HUDEP-2 (cell line): ENCODE data around the gene NKX1-2.

ENCODE experiments used
- DNase-seq, 76 experiments: peaks; one replicate each; lab custom pipeline; 2025; ENCODE audit not compliant: unreplicated experiment in 76 of 76; lab: John Stamatoyannopoulos, UW

The NKX1-2 gene

GRCh38 chr10:124418726-124419501, 30.9 kb downstream of the NKX1-2 start, which contains the start of gene OAT:
TSS of gene OAT (minus strand) at chr10:124418923. CDS start at chr10:124412171, 6,752 bp downstream.
- peak in 75 of 76 experiments; percentile 30 to 98 (median 94) for DNase-seq

- peak in 39 of 76 experiments; percentile 3 to 62 (median 36) for DNase-seq
These were observed 31.7 kb downstream of the NKX1-2 start for GRCh38 chr10:124417895-124418725.

- peak in 1 of 76 experiments; percentile 37 for DNase-seq
These were observed 33.1 kb downstream of the NKX1-2 start for GRCh38 chr10:124416733-124417132.

GRCh38 chr10:124415210-124415609, 34.6 kb downstream of the NKX1-2 start:
- no peak for DNase-seq

GRCh38 chr10:124414076-124414475, 35.8 kb downstream of the NKX1-2 start:
- no peak for DNase-seq

- DNase-seq: no peak
These were observed 40.1 kb downstream of the NKX1-2 start for GRCh38 chr10:124409696-124410095.

GRCh38 chr10:124408357-124408756, 41.5 kb downstream of the NKX1-2 start:
- DNase-seq: no peak

- DNase-seq: no peak
These were observed 42.4 kb downstream of the NKX1-2 start for GRCh38 chr10:124407456-124407855.

GRCh38 chr10:124403548-124403947, 46.3 kb downstream of the NKX1-2 start:
- DNase-seq: peak in 66 of 76 experiments; percentile 4 to 89 (median 48)

GRCh38 chr10:124402273-124402672, 47.6 kb downstream of the NKX1-2 start:
- DNase-seq: no peak

- no peak for DNase-seq
These were observed 48.2 kb downstream of the NKX1-2 start for GRCh38 chr10:124401633-124402032.
